ENCODE measurements around the gene SCD5.

SCD5 gene

DNA sequence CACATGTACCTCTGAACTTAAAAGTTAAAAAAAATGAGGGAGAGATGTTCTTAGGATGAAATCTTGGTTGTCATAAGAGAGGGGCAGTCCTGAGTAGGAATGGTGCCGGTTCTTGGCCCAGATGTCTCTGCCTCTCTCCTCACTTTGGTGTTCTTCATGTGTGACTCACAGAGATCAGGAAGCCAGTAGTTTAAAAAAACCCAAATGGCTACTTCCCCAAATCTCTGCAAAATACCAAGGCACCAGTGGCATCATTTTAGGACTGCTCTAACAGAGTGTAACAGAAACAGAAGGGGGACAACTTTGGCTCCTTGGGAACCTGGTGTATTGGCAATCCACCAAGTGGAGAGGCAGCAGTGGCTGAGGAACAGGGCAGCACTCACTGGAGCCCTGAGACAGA, 116.8 kb downstream of the SCD5 start:
- DNase-seq: no peak

- DNase-seq: no peak
Measured at GRCh38 chr4:82680834-82681233, 117.8 kb downstream of the SCD5 start.

DNA sequence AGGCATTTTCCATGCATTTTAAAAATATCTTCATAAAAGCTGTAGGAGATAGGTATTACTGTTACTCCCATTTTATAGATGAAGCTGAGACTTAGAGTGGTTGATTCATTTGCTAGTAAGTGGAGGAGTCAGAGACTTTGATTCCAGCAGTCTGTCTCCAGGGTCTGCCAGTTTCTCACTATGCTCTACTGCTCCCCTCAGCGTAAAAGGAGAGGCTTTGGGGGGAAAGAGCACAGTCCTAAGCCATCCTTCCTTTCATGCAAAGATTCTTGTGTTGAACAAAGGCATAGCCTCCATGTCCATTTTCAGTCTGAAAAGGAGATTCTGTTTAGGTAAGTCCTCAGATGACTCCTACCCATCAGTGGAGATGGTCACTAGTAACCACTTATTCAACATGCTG, 119.1 kb downstream of the SCD5 start:
- no peak for DNase-seq

GRCh38 chr4:82678051-82678450, 120.5 kb downstream of the SCD5 start:
- no peak for DNase-seq

DNA sequence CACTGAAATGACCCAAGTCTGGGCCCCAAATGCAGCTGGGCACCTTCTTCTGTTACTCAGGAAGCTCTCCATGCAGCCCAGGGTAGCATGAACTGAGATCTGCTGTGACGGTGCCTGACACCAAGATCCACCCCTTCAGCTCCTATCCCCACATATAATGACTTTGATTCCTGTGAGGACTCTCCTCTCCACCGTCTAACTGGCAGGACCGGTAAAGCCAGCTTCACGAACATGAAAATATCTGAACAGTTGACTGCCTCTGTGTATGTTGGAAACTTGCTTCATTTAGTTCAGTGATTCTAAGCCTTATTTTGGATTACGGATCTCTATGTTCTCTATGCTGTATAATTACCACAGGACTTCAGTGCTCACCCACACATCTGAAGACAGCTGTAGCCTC, 121.3 kb downstream of the SCD5 start:
- no peak for DNase-seq

- DNase-seq: no peak
Measured at GRCh38 chr4:82667761-82668480, 130.7 kb downstream of the SCD5 start.

GRCh38 chr4:82666970-82667665, 131.5 kb downstream of the SCD5 start:
- no peak for DNase-seq

GRCh38 chr4:82661181-82661992, 137.2 kb downstream of the SCD5 start:
- DNase-seq: no peak

GRCh38 chr4:82652062-82652461, 146.5 kb downstream of the SCD5 start:
- no peak for DNase-seq

GRCh38 chr4:82650868-82651267, 147.7 kb downstream of the SCD5 start:
- no peak for DNase-seq

- DNase-seq: no peak
Measured at GRCh38 chr4:82648356-82648755, 150.2 kb downstream of the SCD5 start.

DNA sequence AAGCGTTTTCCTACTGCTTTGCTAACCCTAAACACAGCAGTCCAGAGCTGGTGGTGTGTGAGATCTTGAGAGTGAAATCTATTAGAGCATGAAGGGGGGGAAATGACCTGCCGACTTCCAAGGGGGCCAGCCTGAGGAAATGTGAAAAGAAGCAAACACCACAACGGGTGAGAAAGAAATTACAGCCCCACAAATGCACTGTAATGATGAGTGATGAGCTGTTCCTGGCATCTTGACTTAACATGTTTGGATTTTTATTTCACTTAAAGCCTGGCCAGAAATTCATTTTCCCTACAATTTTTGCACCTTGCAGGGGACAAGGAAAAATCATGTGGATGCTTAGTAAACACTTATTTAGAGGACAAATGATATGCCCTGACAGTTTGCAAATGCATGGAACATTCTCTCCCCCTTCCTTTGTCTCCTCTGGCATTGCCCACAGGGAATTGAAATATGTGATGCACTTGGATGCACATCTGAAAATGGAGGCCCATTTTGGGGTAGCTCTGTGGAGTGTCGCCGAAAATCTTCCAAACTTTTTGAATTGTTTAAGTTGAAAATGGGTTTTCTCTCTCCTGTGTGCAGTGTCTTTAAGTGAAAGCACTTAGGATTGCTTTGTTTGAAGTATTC, 152.5 kb downstream of the SCD5 start:
- DNase-seq: no peak

DNA sequence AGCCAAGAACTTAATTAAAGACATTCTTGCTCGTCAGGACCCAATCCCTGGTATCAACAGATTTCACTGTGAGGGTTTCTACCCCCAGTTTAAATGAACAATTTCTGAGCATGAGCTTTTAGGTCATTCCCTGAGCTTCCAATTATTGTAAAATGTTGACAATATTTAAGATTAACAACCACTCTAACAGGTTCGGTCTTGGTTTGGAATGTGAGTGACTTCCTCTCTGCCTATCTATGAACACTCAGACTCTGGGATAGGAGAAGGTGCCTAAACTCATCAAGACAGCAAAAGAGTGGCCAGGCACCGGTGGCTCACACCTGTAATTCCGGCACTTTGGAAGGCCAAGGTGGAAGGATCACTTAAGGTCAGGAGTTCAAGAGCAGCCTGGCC, 153.9 kb downstream of the SCD5 start:
- DNase-seq: no peak

DNA sequence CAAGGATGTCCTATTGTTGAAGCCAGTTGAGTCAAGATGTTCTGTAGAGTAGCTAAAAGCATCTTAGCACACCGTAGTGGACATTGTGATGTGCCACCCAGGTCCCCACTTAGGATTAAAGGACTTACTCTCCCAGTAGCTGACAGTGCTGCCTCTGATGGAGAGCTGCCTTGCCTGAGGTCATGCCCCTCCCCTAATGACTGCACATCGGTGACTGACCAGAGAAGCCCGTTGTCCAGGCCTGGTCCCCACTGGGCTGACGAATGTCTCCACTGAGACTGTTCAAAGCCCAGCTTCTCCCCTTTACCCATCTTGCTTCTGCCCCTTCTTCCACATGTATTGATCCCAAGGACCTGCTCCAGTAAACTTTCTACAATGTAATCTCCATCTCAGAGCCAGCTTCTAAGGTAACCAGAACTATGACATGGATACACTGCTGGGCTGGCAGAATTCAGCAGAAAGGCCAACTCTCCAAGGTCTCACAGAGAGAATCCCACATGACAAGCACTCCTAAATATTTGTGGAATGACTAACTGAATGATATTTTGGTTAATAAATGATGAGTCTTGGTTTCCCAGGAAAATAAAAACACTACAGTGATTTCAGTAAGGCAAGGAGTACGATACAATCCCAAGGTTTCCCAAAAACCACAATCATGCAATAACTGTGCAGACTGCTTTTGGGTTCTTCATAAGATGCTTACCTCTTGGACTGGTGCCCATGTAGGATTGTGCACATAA, 154.4 kb downstream of the SCD5 start:
- no peak for DNase-seq

DNA sequence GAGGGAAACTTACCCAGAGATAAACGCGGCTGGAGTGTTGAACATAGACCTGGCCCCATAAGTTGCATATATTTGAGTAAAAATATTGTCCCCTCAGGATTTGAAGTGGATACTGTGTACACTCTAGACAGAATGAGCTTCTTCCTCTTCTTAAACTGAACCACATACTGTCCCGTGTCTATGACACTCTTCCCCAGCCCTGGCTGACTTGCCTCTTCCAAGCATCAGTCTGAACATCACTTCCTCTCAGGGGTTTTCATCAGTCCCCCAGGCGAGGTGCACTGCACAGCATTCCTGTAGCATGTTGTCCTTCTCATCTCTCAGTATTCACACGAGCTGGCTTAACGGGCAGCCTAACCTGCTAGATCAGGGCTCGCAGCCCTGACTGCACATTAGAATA, 156.3 kb downstream of the SCD5 start:
- DNase-seq: no peak

GRCh38 chr4:82640540-82640939, 158.1 kb downstream of the SCD5 start:
- DNase-seq: no peak

DNA sequence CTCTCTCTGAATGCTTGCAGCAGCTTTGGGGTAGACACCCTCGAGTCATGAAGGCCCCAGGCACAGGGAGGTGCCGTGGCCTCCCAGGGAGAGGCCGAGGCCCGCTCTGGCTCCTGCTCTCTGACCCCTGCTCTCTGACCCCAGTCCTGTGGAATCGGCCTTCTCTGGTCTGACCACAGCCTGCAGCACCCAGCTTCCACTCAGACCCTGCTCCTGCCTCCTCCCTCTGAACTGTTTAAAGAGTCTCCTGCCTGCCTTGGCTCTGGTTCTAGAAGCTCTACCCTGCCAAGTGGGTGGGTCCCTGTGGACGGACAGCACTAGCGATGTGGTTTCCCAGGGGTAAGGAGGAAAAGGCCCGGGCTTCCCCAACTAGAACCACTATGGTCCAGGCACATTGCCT, 158.6 kb downstream of the SCD5 start:
- DNase-seq: no peak

- no peak for DNase-seq
Measured at GRCh38 chr4:82638479-82638878, 160.1 kb downstream of the SCD5 start.

DNA sequence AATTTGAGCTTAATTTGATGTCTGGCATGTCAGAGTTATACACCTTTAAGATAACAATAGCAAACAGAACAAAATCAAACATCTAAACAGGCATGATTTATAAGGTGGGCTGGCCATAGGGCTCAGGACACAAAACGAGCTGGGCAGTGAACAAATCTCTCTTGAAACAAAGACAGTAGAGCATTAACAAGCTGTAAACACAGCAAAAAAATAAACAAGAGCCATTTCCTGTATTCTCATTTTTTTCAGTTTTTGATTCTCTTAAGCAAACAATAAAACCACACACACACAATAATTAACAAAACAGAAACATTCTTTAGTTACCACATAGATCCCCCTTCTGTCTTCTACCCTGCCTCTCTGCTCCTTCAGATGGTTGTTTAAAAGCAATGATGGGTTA, 168.5 kb downstream of the SCD5 start:
- no peak for DNase-seq

- no peak for DNase-seq
Measured at GRCh38 chr4:82629238-82630000, 169.2 kb downstream of the SCD5 start.

DNA sequence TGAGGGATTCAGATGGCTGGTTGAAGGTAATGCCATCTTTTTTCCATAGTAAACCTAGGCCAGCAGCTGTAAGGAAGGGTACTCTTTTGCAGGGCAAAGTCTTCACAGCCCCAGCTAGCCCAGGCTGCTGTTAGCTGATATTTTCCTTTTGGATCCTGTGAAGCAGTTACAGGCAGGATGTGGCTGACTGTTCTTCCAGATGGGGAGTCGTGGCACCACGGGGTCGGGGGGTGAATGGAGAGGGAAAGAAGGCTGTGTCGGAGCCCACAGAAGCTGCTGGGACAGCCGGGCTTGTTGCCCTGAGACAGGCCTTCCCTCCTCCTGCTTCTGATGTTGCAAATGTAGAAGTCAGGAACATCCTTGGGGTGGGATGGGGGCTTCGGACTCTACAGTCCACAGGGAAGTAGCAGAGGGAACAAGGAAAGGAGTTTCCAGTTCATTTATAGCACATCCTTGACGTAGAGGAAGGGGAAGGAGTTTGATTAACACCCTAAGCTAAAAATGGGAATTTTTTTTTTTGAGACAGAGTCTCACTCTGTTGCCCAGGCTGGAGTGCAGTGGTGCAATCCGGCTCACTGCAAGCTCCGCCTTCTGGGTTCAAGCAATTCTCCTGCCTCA, 172.2 kb downstream of the SCD5 start:
- DNase-seq: no peak

Data from COR-L47 (cell line).